Measurements from ENCODE around the gene TGFBR3L.

DNA sequence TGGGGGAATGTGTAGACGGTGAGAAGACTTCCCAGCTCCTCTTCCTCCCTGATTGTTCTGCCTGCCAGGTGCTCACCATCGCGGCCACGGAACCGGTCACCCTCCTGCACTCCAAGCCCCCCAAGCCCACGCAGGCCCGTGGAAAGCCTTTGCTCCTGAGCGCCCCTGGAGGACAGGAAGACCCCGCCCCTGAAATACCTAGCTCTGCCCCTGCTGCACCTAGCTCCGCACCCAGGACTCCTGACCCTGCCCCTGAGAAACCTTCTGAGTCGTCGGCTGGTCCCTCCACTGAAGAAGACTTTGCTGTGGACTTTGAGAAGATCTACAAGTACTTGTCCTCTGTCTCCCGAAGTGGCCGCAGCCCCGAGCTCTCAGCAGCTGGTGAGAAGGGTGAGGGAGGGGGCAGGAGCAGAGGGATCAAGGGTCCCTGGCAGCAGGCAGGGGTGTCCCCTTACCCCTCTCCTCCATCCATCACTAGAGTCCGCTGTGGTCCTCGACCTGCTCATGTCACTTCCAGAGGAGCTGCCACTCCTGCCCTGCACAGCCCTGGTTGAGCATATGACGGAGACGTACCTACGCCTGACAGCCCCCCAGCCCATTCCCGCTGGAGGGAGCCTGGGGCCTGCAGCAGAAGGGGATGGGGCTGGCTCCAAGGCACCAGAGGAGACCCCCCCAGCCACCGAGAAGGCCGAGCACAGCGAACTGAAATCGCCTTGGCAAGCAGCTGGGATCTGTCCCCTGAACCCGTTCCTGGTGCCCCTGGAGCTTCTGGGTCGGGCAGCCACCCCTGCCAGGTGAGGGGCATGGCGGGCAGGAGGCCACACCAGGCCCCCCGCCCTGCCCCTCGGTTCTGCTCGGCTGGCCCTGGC lies 7.6 kb downstream of the TGFBR3L start:
- TF ChIP-seq POLR2A (IDR thresholded peaks at IDR 0.05; ENCODE audit: low read depth, low read length) (no peak), TAF1 (IDR thresholded peaks at IDR 0.05; ENCODE audit: low read depth, low read length) (no peak), POLR2AphosphoS5 (IDR thresholded peaks at IDR 0.05; ENCODE audit: low read depth, low read length) (no peak), PAX5 (IDR thresholded peaks at IDR 0.05; ENCODE audit: insufficient read depth, low read length, severe bottlenecking) (no peak), SPI1 (IDR thresholded peaks at IDR 0.05; ENCODE audit: low read depth, low read length) (no peak), POU2F2 (IDR thresholded peaks at IDR 0.05; ENCODE audit: low read depth, low read length) (no peak)

All from GM12891 (cell line).